HG02759 (cell line): ENCODE measurements around the gene EHD3.

ENCODE experiments used
- ATAC-seq: cut with Tn5 transposase; IDR thresholded peaks from one replicate; pipeline ENCODE4 v1.9.1; 2021; ENCODE audit warnings: mild to moderate bottlenecking, moderate library complexity; ENCODE audit not compliant: unreplicated experiment

Gene EHD3

DNA sequence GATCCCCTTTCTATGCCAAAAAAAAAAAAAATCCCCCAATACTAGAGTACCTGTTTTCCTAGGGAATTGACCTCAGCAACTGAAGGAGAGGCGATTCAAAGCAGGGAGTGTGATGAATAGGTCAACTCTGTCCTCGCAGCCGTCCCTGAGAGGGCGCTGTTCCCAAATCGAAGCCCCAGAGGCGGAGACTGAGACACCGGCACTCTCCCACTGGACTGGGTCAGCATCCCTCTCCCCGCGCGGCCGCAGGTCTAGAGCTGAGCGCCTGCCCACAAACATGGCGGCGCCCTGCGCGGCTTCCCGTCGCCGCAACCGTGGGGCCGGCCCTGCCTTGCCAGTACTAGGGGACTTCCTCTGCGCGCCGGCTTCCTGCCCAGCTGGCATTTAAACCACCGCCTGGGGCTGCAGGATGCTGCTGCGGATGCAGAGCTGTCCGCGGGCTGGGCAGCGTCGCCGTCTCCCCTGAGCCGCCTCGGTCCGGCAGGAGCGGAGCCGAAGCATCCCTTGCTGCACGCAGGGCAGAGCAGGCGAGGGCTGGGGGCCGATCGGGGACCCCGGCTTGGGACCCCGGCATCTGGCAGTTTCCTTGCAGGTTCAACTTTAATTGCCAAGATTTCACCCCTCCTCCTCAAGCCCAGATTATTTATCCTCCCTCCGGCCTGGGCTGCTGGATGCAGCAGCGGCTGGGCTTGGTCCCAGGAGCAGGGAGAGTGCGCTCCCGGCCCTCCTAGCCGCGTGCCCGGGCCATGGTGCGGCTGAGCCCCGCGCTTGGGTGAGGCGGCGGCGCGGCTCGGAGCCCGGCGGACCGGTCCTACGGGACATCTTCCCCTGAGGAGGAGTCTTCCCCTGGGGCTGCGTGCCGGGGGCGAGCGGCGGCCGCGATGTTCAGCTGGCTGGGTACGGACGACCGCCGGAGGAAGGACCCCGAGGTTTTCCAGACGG, at the start of gene EHD3:
Gene EHD3 (plus strand): TSS at position 412 of the 942 bp plus-strand sequence. CDS start 470 bp downstream, at position 882.
- peak; percentile 98 for ATAC-seq

DNA sequence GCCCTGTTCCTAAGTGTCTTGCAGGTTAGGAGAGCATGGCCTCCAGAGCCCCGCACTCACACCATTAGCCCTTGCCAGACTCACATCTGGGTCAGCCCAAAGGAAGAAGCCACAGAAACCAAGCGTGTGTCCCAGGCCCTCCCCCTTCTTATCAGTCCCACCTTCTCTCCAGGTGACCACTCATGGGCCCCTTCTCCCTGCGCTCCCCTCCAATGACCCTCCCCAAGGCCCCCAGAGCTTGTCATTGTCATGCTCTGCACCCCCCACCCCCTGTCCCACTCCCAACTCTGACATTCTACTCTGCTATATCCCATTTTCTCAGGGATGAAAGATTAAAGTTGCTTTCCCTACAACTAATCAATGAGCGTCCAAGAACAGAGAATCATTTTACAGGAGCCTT, 46.8 kb upstream of the EHD3 start:
- no peak for ATAC-seq

DNA sequence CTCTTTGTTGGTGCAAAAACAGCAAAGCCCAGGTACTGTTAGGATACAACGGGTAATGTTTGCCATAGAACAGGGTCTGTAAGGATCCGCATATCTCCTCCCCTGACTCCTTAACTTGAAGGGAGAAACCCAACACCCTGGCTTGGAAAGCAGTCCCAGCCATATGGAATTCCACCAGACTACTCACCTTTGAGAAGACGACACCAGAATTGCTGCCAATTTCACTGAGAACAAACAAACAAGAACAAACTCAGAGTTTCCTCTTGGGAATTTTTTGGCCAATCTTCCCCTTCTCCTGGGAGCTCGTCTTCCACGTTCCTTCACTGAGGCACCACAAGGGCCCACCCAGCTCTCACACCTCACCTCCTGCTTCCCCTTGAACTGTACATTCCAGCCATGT, 45.8 kb upstream of the EHD3 start:
- no peak for ATAC-seq

DNA sequence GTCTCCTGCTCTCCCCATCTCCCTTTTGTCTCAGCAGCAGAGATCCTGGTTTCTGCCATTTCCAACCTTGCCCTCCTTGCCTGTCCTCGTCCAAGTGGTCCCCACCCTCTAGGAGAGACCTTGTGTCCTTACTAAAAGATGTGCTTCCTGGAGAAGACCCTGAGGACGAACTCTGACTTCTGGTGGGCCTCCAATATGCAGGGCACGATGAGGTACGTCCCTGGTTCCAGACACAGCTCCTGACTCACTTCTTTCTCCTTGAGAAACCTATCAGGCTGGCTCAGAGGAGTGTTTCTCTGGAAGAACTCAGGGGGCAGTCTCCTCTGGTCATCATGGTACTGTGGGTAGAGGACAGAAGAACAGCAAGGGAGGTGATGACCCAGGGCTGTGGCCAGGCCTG, 44.8 kb upstream of the EHD3 start:
- ATAC-seq = no peak

DNA sequence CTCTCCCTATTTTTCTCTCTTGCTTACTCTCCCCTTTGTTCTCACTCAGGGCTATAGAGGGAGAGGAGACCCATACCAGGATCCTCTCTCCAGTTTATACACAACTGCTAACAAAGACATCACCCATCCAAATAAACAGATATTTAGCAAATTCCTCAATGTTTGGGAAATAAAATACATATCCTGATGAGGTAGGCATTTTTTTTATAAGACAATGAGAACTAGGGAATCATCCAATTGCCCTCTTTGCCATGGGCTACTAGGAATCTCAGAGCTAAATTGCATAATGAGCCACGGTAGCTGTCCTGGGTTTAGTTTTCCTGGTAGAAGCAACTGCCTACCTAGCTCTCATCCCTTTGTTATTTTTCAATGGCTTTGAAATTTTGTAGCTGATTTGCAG, 43.8 kb upstream of the EHD3 start:
- ATAC-seq = no peak

DNA sequence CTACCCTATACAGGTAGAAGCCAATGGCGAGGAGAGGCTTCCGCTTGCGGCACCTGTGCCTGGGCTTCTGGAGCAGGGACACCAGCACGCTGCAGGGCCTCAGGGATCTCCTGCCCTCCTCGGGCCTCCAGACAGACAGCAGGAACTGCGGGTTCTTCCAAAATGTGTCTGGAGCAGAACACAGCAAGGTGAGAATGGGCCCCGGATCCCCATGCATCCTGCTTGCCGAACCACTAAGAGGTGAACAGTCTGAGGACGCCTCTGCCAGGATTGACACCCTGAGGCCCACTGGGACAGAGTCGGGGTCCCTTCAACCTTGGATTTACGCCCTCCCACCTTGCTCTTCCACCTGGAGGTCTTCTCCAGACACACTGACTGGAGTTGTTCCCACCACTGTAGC, 42.0 kb upstream of the EHD3 start:
- ATAC-seq = no peak

DNA sequence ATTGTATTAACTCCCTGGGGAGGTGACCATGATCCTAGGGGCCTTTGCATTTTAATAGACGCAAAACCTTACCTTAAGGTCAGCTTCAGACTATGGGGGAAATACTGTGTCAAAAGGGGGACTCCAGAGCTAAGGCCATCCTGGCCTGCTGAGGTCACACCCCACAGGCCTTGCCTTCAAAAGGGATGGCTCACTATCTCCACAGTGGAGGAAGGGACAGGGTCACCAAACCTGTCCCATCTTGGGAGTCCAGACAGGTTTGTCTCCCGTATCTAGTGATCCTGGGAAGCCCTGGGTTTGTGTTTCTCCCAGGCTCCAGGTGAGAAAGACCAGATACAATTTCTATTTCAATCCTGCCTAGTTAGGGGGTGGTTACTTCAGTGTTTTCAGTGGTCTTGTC, 41.6 kb upstream of the EHD3 start:
- no peak for ATAC-seq

DNA sequence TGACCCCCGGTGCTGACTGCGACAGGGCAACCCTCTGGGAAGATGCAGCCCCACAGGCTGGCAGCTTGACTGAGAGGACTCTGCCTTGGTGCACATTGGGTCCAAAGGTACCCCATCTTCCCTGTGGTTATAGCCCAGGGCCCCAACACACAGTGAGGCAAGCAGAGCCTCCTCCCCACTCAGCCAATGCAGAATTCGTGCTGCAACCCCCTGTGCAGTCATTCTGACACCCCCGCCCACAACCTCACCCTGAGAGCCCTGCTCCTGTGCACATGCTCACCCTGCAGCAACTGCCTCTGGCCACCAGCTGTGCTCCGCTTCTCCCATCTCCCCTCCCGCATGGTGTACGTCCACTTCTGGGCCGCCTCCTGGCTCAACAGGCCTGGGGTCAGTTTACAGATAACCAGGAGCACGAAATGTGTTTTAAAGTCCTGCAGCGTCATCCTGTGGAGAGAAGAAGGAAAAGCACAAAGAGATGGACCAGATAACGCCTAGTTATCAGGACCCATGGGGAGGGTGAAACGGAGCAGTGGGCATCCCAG, 41.0 kb upstream of the EHD3 start:
- no peak for ATAC-seq

DNA sequence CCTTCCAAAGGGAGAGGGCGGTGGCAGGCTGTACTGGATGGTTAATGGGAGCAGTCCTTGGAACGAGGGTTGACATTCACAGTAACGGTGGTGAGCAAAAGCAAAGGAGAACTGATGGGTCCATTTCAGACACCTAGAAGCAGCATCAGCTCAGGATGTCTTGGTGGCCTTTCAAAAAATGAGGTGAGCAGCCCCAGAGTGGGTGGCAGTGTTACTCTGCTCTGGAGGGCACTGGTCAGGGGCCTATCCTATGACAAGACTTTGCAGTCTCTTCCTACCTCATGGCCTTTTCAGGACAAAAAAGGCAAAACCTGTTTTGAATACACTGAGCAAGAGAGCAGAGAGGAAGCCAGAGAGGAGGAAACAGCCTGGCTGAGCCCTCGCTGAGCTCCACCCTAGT, 40.1 kb upstream of the EHD3 start:
- no peak for ATAC-seq

DNA sequence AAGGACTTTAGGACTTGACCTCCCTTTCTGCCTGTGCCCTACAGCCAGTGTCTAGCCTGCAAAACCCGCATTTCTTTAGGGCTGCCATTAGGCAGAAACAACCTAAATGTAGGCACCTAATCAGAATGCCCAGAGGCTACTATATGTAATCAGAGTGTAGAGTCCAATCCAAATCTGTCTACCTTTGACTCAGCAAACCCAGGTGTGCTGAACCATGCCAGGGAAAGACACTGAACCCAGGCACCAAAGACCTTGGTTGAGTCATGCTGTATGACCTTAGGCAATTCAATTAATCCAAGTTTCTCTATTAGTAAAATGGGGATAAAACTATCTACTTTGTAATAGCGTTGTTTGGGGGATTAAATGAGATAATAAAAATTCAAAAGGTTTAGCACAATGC, 37.3 kb upstream of the EHD3 start:
- no peak for ATAC-seq

DNA sequence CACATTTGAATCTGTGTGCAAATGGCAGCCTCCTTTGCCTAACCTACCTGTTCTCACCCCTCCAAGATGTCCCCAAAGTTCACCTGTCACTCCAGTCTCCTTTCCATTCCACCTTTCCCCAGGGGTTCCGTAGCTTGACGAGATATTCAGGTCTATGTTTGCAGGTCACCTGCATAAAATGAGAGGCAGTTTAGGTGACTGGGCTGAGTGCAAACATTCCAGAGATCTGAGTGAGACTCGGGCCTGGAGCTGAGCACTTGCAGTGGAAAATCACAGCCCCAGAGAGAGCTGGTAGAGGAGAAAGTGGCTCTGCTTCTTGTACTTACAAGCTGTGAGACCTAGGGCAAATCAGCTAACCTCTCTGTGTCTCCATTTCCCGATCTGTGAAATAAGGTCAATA, 36.8 kb upstream of the EHD3 start:
- no peak for ATAC-seq

DNA sequence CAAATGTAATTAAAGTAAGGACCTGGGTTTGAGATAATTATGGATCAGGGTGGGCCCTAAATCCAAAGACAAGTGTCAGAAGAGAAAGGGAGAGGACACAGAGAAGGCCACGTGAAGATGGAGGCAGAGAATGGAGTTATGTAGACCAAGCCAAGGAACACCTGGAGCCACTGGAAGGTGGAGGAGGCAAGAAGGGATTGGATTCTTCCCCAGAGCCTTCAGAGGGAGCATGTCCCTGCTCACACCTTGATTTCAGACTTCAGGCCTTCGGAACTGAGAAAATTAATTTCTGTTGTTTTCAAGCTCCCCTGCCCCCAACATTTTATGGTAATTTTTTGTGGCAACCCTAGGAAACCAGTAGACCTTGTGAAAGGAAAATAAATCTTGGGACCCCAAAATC, 36.3 kb upstream of the EHD3 start:
- ATAC-seq = no peak

DNA sequence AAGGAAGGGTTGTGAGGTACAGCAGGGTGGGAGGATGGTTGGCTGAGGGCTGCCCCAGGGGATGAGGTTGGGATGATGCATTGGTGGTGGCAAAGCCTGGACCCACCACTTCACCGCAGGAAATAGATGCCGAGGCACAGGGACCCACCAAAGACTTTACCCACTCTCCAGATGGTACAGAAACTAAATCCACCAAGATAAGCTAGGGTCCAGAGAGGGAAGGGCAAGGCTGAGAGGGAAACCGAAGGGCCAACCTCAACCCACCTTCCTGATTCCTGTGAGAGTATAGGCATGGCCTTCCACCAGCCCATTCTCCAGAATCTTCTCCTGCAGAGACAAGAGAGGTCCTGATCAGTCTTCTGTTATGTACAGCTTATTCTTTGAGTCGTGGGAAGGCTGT, 34.7 kb upstream of the EHD3 start:
- no peak for ATAC-seq

DNA sequence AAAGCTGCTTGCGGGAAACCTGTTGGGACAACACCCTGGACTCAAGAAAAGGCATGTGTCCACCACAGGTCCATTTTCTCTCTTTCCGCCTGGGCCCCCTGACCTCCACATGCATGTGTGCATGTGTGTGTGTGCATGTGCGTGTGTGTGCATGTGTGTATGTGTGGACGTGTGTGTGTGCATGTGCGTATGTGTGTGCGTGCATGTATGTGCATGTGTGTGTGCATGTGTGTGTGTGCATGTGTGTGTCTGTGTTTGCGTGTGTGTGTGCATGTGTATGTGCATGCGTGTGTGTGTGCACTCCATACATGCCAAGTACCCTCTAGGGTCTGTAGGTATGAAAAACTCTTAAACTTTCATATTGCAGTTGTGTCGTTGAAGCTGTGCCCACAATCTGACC, 33.0 kb upstream of the EHD3 start:
- no peak for ATAC-seq

DNA sequence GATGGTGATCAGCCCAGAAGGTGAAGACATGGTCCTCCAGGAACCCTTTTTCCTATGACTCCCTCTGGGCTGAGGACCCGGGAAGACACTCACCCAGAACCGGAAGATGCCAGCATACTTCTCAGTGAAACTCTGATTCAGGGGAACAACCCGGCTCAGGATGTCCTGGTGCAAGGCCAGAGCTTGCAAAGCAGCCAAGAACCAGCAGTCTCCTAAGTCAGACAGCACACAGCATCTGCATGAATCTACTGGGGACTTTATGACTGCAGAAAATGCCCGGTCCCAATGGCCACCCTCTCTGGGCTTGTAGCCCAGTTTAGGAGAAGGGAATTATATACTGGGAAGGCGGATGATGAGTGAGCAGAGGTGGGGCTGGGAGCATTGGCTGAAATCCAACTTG, 31.9 kb upstream of the EHD3 start:
- ATAC-seq = no peak

DNA sequence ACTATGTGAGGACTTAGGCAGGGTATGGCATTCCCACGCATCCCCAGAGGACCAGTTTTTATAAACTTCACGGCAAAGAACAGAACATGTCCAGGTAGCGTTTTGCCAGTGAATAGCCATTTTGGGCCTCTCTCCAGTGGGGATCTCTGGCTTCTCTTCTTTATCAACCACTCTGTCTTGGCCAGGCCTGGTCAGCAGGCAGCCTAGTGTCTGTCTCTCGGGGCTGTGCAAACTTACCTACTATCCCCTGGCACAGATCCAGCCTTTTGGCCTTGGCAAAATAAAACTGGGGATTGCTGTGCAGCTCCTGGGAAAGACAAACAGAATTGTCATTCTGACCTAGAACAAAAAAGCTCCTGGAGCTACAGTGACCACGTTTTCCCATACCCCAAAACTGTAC, 31.1 kb upstream of the EHD3 start:
- ATAC-seq = no peak

DNA sequence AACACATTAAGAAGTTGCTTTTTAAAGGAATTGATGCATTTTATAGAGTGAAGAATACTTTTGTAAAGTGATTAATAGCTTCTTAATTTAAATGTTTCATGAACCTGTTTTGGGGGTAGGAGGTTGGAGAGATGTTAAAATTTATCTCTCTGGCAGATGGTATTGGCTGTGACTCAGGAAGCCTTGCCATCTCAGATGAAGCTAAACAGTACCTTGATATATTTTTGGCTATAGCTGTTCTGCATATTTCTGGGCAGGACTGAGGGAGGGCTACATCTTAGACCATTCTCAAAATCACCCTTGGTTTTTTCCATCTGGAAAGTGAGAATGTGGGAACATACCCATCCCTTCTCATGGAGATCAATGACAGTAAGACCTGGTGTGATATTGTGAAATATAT, 30.0 kb upstream of the EHD3 start:
- ATAC-seq = no peak

DNA sequence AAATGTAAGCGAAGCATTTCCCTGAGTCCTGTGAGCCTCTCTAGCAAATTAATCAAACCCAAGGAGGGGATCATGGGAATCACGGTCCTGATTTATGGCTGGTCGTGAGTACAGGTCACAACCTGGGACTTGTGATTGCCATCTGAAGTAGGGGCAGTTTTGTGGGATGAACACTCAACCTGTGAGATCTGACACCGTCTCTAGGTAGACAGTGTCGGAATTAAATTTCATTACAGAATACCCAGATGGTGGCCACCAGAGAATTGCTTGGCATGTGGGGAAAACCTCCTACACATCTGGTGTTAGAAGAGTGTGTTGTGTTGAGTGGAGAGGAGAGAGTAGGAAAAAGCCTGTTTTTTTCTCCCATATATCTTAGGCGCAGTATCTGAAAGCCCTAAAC, 29.2 kb upstream of the EHD3 start:
- ATAC-seq = no peak

DNA sequence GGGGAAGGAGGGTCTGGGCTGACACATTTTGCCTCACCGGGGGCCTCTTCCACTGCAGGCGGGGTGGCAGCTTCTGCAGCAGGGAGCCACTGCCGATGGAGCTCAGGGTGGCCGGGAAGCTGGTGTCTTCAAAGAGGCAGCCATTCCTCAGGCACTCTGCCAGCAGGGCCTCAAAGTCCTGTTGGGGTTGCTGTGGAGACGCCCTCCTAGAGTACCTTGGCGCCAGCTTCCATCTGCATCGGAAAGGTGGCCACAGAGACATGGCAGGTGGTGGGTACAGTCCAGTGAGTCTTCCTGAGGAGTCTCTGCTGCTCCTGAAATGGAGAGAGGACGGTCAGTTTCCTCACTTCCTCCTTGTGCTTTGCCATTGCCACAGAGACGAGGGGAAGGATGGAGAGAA, 28.8 kb upstream of the EHD3 start:
- ATAC-seq = no peak

DNA sequence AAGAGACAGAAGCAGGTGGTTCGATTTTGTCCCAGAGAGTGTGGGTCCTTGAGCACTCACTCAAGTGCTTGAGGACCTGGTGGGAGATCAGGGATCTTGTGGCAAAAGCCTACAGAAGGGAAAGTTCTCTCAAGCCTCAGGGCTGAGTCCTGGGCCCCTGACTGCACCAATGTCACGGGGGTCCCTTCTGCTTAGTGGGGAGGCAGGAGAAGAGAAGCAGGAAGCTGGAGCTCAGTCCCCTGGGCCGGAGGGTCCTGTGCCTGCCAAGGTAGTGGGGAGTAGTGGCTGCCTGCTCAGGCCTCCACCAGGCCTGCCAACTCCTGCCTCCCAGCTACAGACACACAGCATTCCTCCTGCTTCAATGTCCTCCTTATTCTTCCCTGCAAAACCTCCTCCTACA, 28.3 kb upstream of the EHD3 start:
- ATAC-seq = no peak

DNA sequence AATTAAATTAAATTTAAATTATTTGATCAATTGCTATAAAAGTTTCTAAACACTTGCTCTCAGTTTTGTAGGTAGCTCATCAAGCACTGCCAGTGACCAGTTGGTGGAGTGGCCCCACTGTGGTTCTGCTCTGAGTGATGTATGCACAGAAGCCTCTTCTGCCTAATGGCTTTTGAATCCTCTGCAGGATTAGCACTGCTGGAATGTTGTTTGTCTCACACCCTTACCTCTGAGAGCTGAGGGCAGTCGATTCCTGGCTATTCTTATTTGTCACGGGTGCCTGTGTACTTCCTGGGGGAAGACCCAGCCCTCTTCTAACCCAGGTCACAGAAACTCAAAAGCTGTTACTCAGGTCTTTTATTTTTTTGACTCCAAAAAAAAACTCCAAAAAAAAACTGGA, 26.2 kb upstream of the EHD3 start:
- ATAC-seq = no peak

DNA sequence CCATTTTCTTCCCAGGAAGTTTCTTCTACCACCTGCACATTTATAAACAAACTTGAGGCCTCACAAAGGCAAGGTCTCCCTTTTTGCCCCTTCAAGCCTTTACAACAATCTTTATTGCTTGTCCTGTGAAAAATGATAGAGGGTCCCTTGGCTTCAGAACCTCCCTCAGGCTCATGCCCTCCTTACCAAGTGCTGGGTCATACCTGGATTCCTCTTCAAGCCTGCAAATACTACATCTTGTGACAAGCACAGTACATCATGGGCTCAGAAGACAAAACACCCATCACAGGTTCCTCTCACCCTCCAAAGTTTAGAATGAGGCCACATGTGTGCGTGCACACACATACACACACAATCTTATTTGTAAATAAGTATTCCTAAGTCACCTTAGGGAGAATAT, 25.7 kb upstream of the EHD3 start:
- no peak for ATAC-seq
